GM12873 (cell line): ENCODE results near the gene SLC44A5.

Experiments used
- CTCF ChIP-seq: IDR thresholded peaks from 2 replicates; pipeline ENCODE4 v1.5.1; 2012; ENCODE audit warnings: low read depth, mild to moderate bottlenecking, moderate library complexity, low read length, control low read depth; ENCODE audit not compliant: insufficient read depth; ENCODE audit errors: missing control alignments

SLC44A5 gene

GRCh38 chr1:75611014-75611413 lies at the start of gene SLC44A5:
TSS of gene SLC44A5 (minus strand) at chr1:75611114. CDS start at chr1:75541447, 69,667 bp downstream.
- TF ChIP-seq CTCF, result no peak

GRCh38 chr1:75655931-75656330 lies 45.0 kb upstream of the SLC44A5 start:
- TF ChIP-seq CTCF, result no peak

DNA sequence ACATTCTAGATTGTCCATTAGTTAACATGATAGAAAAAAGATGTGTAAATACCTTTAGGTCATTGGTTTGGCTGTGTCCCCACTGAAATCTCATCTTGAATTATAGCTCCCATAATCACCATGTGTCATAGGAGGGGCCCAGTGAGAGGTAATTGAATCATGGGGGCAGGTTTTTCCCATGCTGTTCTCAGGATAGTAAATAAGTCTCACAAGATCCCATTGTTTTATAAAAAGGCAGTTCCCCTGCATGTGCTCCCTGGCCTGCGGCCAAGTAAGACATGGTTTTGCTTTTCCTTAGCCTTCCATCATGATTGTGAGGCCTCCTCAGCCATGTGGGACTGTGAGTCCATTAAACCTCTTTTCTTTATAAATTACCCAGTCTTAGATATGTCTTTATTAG lies 32.5 kb upstream of the SLC44A5 start:
- no peak for TF ChIP-seq CTCF

- no peak for TF ChIP-seq CTCF
Observed at GRCh38 chr1:75641325-75641724, 30.4 kb upstream of the SLC44A5 start.

DNA sequence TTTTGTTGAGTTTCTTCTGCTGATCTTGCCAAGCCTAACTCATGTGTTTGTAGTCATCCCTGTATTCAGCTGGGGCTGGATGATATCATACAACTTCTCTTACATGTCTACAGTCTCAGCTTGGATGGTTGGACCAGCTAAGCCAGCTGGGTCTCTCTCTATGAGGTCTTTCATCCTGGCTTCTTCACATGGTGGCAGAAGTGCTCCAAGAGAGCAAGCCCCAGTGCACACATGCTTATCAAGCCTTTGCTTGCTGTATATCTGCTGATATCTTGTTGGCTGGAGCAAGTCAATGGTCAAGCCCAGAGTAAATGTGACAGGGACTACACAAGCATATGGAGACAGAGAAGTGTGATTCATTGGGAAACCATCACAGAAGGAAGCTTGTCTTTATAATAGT lies 29.2 kb upstream of the SLC44A5 start:
- no peak for TF ChIP-seq CTCF

DNA sequence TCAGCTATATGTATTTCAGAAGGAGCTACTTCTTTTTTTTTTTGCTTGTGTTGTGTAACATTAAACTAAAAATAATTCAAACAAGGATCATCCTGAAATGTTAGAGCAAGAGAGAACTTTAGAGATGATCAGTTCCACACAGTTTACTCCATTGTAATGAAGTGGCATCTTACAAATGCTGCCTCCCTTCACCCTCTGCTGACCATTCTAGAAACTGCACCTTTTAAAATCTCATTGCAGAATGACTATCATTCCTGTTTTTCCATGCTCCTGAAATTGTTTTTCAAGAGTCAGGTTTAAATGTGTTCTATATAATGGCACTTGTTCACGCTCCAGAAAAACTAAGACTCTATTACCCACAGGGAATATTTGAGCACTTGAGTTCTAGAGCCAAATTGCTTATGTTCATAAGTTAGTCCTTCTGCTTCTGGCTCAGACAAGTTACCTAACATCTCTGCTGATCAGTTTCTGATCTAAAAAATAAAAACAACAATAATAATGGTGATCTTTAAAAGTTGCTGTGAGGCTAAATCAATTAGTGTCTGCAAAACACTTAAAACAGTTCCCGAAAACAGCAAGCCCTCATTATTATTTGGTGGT lies 21.5 kb upstream of the SLC44A5 start:
- peak; percentile 76 for TF ChIP-seq CTCF

DNA sequence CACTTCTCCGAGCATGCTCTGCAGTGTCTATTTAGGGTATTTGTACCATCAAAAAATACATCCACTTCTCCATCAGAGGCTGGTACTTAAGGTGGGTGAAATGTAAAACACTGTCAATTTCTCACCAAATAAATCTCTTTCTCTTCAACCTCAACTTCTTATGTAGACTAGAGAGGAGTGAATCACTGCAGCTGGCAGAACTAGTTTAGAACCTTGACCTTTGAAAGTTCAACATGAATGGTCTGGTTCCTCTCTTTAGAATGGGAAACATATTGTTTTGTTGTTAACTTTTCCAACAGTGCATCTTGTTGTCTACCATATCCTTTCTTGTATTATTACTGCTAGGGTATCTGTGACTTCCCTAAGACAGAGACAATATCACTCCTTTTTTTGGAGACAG lies 20.1 kb upstream of the SLC44A5 start:
- TF ChIP-seq CTCF, result no peak
